ENCODE results near the gene UNKL.

The UNKL gene

DNA sequence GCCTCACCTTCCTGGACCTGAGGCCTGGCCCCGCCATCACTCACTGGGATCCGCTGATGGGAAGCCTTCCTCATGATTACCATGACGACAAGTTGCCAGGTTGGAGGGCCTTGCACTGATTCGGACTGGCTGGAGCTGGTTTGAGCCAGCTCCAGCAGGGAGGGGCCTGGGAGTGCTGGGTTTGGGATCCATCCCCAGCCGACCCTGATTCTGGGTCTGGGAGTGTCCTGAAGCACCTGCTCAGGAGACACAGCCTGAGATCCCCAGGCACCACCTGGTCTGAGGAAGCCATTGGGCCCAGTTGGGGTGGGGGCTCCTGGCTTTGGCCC is 86.9 kb downstream of the UNKL start:
- H3K27me3 ChIP-seq (ENCODE audit: insufficient read depth, low read length, poor library complexity): no peaks in the 10 kb centered on the region
- no peak overlapping the region for H3K9ac ChIP-seq (ENCODE audit: low read depth, low read length)
- peaks cover 38% of the 10 kb centered on the region for H4K20me1 ChIP-seq (ENCODE audit: insufficient read depth, low read length)

DNA sequence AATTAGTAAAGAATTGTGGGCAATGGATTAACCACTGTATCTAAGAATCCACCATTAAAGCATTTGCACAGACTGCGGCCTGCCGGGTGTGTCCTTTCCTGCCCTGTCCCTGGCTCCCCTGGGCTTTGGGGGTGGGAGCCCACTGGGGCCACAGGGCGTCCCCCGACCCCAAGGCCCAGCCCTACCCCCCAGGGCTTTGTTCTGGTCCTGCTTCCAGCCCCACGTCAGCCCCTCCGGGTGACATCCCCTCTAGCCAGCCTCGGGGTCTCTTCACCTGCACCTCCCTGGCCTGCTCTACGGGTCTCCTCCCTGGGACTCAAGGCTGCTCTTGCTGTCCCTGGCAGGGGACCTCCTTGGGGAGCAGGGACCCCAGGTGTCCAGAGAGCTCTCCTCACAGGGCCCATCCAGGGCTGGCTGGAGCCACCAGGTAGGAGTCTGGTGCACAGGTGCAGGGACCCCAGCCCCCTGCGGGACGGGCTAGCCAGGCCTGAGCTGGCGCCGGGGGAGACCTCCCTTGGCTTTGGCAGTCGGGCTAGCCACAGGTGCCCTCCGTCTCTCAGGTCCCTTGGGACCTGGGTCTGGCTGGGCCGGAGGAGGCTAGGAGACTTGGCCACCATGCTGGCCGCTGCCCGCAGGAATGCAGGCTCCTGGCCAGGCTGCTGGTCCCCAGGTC is 87.4 kb downstream of the UNKL start:
- Histone ChIP-seq H4K20me1 (ENCODE audit: insufficient read depth, low read length) (peaks cover 38% of the 10 kb centered on the region), H3K27ac (ENCODE audit: low read length) (no peak overlapping the region), H3K4me2 (ENCODE audit: insufficient read depth, low read length) (no peak overlapping the region)

More for the DNA sequence above, 86.9 kb downstream of the UNKL start:
- H3K9me3 ChIP-seq (ENCODE audit: insufficient read depth, low read length, severe bottlenecking): no peaks in the 10 kb centered on the region
- no peak overlapping the region for H3K27ac ChIP-seq (ENCODE audit: low read length)
- no peaks in the 10 kb centered on the region; the same call in 1 of the 2 replicates for H3K79me2 ChIP-seq (ENCODE audit: insufficient read depth, low read length)
- H2AFZ ChIP-seq (ENCODE audit: low read depth, low read length): no peak overlapping the region
- no peak overlapping the region for H3K4me2 ChIP-seq (ENCODE audit: insufficient read depth, low read length)
- TF ChIP-seq EZH2 (IDR thresholded peaks at IDR 0.05; ENCODE audit: borderline replicate concordance, low read depth, low read length, severe bottlenecking): no peak
- TF ChIP-seq, protein P1, sequence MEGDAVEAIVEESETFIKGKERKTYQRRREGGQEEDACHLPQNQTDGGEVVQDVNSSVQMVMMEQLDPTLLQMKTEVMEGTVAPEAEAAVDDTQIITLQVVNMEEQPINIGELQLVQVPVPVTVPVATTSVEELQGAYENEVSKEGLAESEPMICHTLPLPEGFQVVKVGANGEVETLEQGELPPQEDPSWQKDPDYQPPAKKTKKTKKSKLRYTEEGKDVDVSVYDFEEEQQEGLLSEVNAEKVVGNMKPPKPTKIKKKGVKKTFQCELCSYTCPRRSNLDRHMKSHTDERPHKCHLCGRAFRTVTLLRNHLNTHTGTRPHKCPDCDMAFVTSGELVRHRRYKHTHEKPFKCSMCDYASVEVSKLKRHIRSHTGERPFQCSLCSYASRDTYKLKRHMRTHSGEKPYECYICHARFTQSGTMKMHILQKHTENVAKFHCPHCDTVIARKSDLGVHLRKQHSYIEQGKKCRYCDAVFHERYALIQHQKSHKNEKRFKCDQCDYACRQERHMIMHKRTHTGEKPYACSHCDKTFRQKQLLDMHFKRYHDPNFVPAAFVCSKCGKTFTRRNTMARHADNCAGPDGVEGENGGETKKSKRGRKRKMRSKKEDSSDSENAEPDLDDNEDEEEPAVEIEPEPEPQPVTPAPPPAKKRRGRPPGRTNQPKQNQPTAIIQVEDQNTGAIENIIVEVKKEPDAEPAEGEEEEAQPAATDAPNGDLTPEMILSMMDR (IDR thresholded peaks at IDR 0.05; ENCODE audit: borderline replicate concordance, extremely low read depth, low read length, poor library complexity, severe bottlenecking): no peak
- no peak overlapping the region for H3K4me3 ChIP-seq (ENCODE audit: low read depth in 1 of 2, low read length in 2 of 2)
- peaks cover 4% of the 10 kb centered on the region; the same call in 1 of the 2 replicates for H3K4me1 ChIP-seq (ENCODE audit: insufficient read depth, low read length)
- H3K36me3 ChIP-seq (ENCODE audit: insufficient read depth, low read length): peaks cover 29% of the 10 kb centered on the region
- DNase-seq (no peak), ATAC-seq (ENCODE audit: insufficient read depth, low read depth) (no peak)

DNA sequence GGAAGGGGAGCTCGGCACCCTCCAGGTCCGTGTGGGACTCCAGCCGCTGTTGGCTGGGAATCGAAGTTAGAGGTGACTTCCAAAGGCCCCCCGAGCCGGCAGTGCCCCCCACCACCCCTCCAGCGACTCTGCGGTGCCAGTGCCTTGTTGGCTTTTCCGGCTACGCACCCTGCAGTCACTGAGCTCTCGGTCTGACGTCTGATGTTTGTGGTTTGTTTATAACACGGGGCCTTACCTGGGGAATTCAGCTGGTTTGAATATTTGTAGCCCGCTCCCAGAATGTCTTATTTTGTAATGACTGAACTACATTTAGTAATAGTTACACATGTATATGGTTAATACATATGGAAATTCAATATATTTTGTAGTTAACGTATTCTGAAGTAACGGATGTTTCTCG is 88.1 kb downstream of the UNKL start:
- H2AFZ ChIP-seq (ENCODE audit: low read depth, low read length): no peak overlapping the region
- H4K20me1 ChIP-seq (ENCODE audit: insufficient read depth, low read length): peaks cover 43% of the 10 kb centered on the region
- no peak for DNase-seq
- H3K4me3 ChIP-seq (ENCODE audit: low read depth in 1 of 2, low read length in 2 of 2): no peak overlapping the region
- H3K4me1 ChIP-seq (ENCODE audit: insufficient read depth, low read length): no peaks in the 10 kb centered on the region
- ATAC-seq (ENCODE audit: insufficient read depth, low read depth): no peak
- H3K4me2 ChIP-seq (ENCODE audit: insufficient read depth, low read length): no peak overlapping the region
- TF ChIP-seq, protein P1 (IDR thresholded peaks at IDR 0.05; ENCODE audit: borderline replicate concordance, extremely low read depth, low read length, poor library complexity, severe bottlenecking): no peak
- no peaks in the 10 kb centered on the region for H3K27me3 ChIP-seq (ENCODE audit: insufficient read depth, low read length, poor library complexity)
- peaks cover 40% of the 10 kb centered on the region for H3K36me3 ChIP-seq (ENCODE audit: insufficient read depth, low read length)
- H3K9ac ChIP-seq (ENCODE audit: low read depth, low read length): no peak overlapping the region
- H3K27ac ChIP-seq (ENCODE audit: low read length): no peak overlapping the region
- H3K79me2 ChIP-seq (ENCODE audit: insufficient read depth, low read length): peaks cover 3% of the 10 kb centered on the region; the same call in 1 of the 2 replicates
- H3K9me3 ChIP-seq (ENCODE audit: insufficient read depth, low read length, severe bottlenecking): no peaks in the 10 kb centered on the region

More for the DNA sequence above, 87.4 kb downstream of the UNKL start:
- ATAC-seq (ENCODE audit: insufficient read depth, low read depth) (no peak), DNase-seq (no peak)
- Histone ChIP-seq H3K79me2 (ENCODE audit: insufficient read depth, low read length) (no peaks in the 10 kb centered on the region; the same call in 1 of the 2 replicates), H3K4me1 (ENCODE audit: insufficient read depth, low read length) (peaks cover 4% of the 10 kb centered on the region; the same call in 1 of the 2 replicates), H2AFZ (ENCODE audit: low read depth, low read length) (no peak overlapping the region), H3K36me3 (ENCODE audit: insufficient read depth, low read length) (peaks cover 33% of the 10 kb centered on the region), H3K9ac (ENCODE audit: low read depth, low read length) (no peak overlapping the region), H3K4me3 (ENCODE audit: low read depth in 1 of 2, low read length in 2 of 2) (no peak overlapping the region), H3K9me3 (ENCODE audit: insufficient read depth, low read length, severe bottlenecking) (no peaks in the 10 kb centered on the region), H3K27me3 (ENCODE audit: insufficient read depth, low read length, poor library complexity) (no peaks in the 10 kb centered on the region)
- TF ChIP-seq EZH2 (IDR thresholded peaks at IDR 0.05; ENCODE audit: borderline replicate concordance, low read depth, low read length, severe bottlenecking): no peak
- TF ChIP-seq, protein P1 (IDR thresholded peaks at IDR 0.05; ENCODE audit: borderline replicate concordance, extremely low read depth, low read length, poor library complexity, severe bottlenecking): no peak
